Trophoblast cell (in vitro differentiated cells and primary cell): ENCODE data around the gene LAG3.

Experiments used
- DNase-seq, 2 donors: peaks; one replicate each; pipeline ENCODE4 v3.0.0-alpha.2; 2016
- H2AFZ ChIP-seq: 2 replicates; pipeline ENCODE4 v1.6.1; 2013; ENCODE audit warnings: low read length, moderate library complexity, mild to moderate bottlenecking; ENCODE audit not compliant: insufficient read depth, poor library complexity
- H2AK5ac ChIP-seq: 2 replicates; pipeline ENCODE4 v1.6.1; 2013; ENCODE audit warnings: mild to moderate bottlenecking, low read length
- H2BK120ac ChIP-seq: 2 replicates; pipeline ENCODE4 v1.6.1; 2013; ENCODE audit warnings: low read length, mild to moderate bottlenecking, moderate library complexity; ENCODE audit not compliant: insufficient read depth, poor library complexity
- H2BK12ac ChIP-seq: 2 replicates; pipeline ENCODE4 v1.6.1; 2013; ENCODE audit warnings: mild to moderate bottlenecking, low read length, moderate library complexity
- H2BK5ac ChIP-seq: 2 replicates; pipeline ENCODE4 v1.6.1; 2013; ENCODE audit warnings: low read length, low read depth, moderate library complexity, mild to moderate bottlenecking; ENCODE audit not compliant: poor library complexity
- H3K14ac ChIP-seq: 2 replicates; pipeline ENCODE4 v1.6.1; 2013; ENCODE audit warnings: mild to moderate bottlenecking, low read length
- H3K18ac ChIP-seq: 2 replicates; pipeline ENCODE4 v1.6.1; 2013; ENCODE audit warnings: mild to moderate bottlenecking, low read length
- H3K23ac ChIP-seq: 2 replicates; pipeline ENCODE4 v1.6.1; 2013; ENCODE audit warnings: low read length
- H3K27ac ChIP-seq: 2 replicates; pipeline ENCODE4 v1.5.1; 2013; ENCODE audit warnings: low read depth, mild to moderate bottlenecking, inconsistent platforms, low read length, moderate library complexity
- H3K27me3 ChIP-seq: 2 replicates; pipeline ENCODE4 v1.6.1; 2013; ENCODE audit warnings: inconsistent platforms, mild to moderate bottlenecking, low read length, moderate library complexity; ENCODE audit not compliant: insufficient read depth
- H3K36me3 ChIP-seq, 2 experiments: 1 replicate in 1 of 2; 2 replicates in 1 of 2; pipeline ENCODE4 v1.6.1; 2013; ENCODE audit warnings: low read length in 2 of 2, mild to moderate bottlenecking in 2 of 2, moderate library complexity in 1 of 2; ENCODE audit not compliant: insufficient read depth in 2 of 2, control insufficient read depth in 1 of 2
- H3K4ac ChIP-seq: 2 replicates; pipeline ENCODE4 v1.6.1; 2013; ENCODE audit warnings: low read depth, mild to moderate bottlenecking, low read length, moderate library complexity
- H3K4me1 ChIP-seq, 2 experiments: 1 replicate in 1 of 2; 2 replicates in 1 of 2; pipeline ENCODE4 v1.6.1; 2013; ENCODE audit warnings: low read length in 2 of 2, mild to moderate bottlenecking in 2 of 2, moderate library complexity in 1 of 2; ENCODE audit not compliant: insufficient read depth in 2 of 2, control insufficient read depth in 1 of 2
- H3K4me2 ChIP-seq: 2 replicates; pipeline ENCODE4 v1.6.1; 2013; ENCODE audit warnings: inconsistent platforms, mild to moderate bottlenecking, low read length, moderate library complexity
- H3K4me3 ChIP-seq: 2 replicates; pipeline ENCODE4 v1.5.1; 2013; ENCODE audit warnings: mild to moderate bottlenecking, low read depth, low read length, inconsistent platforms
- H3K79me1 ChIP-seq: one replicate; pipeline ENCODE4 v1.6.1; 2013; ENCODE audit warnings: low read length
- H3K79me2 ChIP-seq: 2 replicates; pipeline ENCODE4 v1.6.1; 2013; ENCODE audit warnings: low read length, mild to moderate bottlenecking; ENCODE audit not compliant: control insufficient read depth, insufficient read depth, poor library complexity
- H3K9ac ChIP-seq: 2 replicates; pipeline ENCODE4 v1.6.1; 2013; ENCODE audit warnings: mild to moderate bottlenecking, low read length
- H3K9me3 ChIP-seq: 2 replicates; pipeline ENCODE4 v1.6.1; 2013; ENCODE audit warnings: low read depth, mild to moderate bottlenecking, control low read depth, inconsistent platforms, low read length; ENCODE audit not compliant: insufficient read depth
- H4K12ac ChIP-seq: 2 replicates; pipeline ENCODE4 v1.6.1; 2013; ENCODE audit warnings: low read depth, mild to moderate bottlenecking, low read length, moderate library complexity
- H4K8ac ChIP-seq: 2 replicates; pipeline ENCODE4 v1.6.1; 2013; ENCODE audit warnings: low read depth, mild to moderate bottlenecking, low read length, moderate library complexity
- H4K91ac ChIP-seq: one replicate; pipeline ENCODE4 v1.6.1; 2013; ENCODE audit warnings: low read depth, mild to moderate bottlenecking, low read length, moderate library complexity
- WGBS: extraction: QIAGEN DNeasy Blood & Tissue Kit; methylation state at CpG from one replicate; pipeline ENCODE4 v1.1.7; 2013; ENCODE audit warnings: missing lambda C conversion rate; ENCODE audit not compliant: insufficient read length, insufficient coverage; ENCODE audit errors: extremely low coverage; 5-methylcytosine and 5-hydroxymethylcytosine counted together

LAG3 gene

DNA sequence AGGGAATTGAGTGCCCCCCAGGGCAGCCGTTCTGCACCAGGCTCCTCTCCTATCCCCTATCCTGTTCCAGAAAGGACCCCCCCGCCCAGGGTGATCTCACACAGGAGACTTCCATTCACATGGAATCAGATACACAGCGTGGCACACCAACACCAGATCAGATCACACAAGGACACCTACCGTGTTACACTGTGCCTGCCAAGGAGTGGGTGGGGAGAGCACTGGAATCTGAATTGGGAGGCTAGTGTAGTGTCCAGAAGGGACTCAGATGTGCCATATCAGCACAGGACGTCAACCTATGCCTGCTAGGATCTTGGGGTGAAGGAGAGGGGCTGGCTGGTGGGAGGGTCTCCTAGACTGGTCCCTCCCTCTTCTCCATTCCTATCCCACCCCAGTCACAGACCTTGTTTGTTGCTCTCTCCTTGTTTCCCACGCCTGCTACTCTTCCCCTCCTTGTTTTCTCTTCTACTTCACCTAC, 3.8 kb upstream of the LAG3 start:
- H3K27ac ChIP-seq: no peak overlapping the region
- no peak overlapping the region for H3K23ac ChIP-seq
- peak overlapping the region; percentile 10 for H3K4me3 ChIP-seq
- H4K91ac ChIP-seq: no peak overlapping the region
- H3K36me3 ChIP-seq: peaks cover 21 to 24% of the 10 kb centered on the region in 2 experiments
- whole genome bisulfite sequencing: no CpG with 5 or more reads among the region's 6 CpGs
- H3K18ac ChIP-seq: peak overlapping the region; percentile 22
- DNase-seq: no peak
- no peak overlapping the region for H3K14ac ChIP-seq
- peaks cover 18% of the 10 kb centered on the region for H3K79me2 ChIP-seq
- H2BK5ac ChIP-seq: no peak overlapping the region
- H3K4ac ChIP-seq: peak overlapping the region; percentile 2
- no peak overlapping the region for H2AK5ac ChIP-seq
- peaks cover 5% of the 10 kb centered on the region for H3K27me3 ChIP-seq
- no peak overlapping the region for H2AFZ ChIP-seq
- no peak overlapping the region for H3K9ac ChIP-seq
- peaks cover 28% of the 10 kb centered on the region for H3K79me1 ChIP-seq
- no peak overlapping the region for H2BK120ac ChIP-seq
- H3K4me2 ChIP-seq: peak overlapping the region; percentile 91
- H3K9me3 ChIP-seq: peaks cover 2% of the 10 kb centered on the region
- peaks cover 21 to 32% of the 10 kb centered on the region in 2 experiments for H3K4me1 ChIP-seq
- H4K8ac ChIP-seq: no peak overlapping the region
- H4K12ac ChIP-seq: no peak overlapping the region
- no peak overlapping the region for H2BK12ac ChIP-seq

DNA sequence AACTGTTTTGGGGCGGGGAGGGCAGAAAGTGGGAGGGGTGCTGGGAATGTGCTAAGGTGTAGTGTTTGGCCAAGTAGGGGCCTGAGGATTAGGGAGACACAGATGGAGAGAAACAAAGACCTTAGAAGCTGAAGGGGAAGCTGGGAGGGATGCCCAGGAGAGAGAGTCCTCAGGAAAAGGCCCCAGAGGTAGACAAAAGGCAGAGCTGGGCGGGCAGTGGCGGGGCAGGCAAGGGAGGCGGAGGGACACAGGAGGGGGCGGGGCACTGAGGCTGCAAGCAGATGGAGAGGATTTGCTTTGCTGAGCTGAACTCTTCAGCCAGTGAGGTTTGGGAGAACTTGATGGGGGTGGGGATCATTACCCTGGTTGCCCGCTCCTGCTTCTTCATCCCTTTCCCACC, 3.3 kb upstream of the LAG3 start:
- Histone ChIP-seq H2BK120ac (no peak overlapping the region), H3K9ac (no peak overlapping the region), H3K27me3 (peaks cover 10% of the 10 kb centered on the region), H2BK12ac (no peak overlapping the region), H4K91ac (no peak overlapping the region), H3K4me2 (peak overlapping the region; percentile 91), H3K79me1 (peaks cover 23% of the 10 kb centered on the region), H2AFZ (no peak overlapping the region), H3K9me3 (peaks cover 2% of the 10 kb centered on the region), H2AK5ac (no peak overlapping the region), H3K4me1 (peaks cover 19 to 26% of the 10 kb centered on the region in 2 experiments), H3K4me3 (no peak overlapping the region), H3K79me2 (peaks cover 18% of the 10 kb centered on the region), H2BK5ac (no peak overlapping the region), H3K23ac (no peak overlapping the region), H3K4ac (no peak overlapping the region), H4K12ac (no peak overlapping the region), H3K14ac (no peak overlapping the region), H3K18ac (no peak overlapping the region), H4K8ac (no peak overlapping the region), H3K36me3 (peaks cover 21 to 24% of the 10 kb centered on the region in 2 experiments), H3K27ac (no peak overlapping the region)
- DNase-seq: peak in 1 of 2 donors; percentile 18
- no CpG with 5 or more reads among the region's 6 CpGs for WGBS

DNA sequence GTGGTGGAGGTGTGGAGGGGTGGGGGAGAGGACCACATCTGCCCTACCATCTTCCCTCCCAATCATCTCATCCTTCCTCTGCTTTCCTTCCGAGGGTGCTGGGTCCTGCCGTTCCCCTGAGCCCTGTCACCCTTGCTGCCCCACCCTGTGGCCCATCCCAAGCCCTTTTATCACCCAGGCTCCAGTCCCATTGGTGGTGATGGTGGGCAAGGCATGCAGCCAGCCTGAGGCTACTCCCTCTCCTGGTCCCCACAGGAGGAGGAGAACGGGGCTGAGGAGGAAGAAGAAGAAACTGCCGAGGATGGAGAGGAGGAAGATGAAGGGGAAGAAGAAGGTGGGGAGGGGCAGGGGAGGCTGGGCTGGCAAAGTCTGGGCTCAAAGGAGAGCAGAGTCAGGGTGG, 2.7 kb upstream of the LAG3 start:
- Histone ChIP-seq H3K4me1 (peaks cover 19 to 26% of the 10 kb centered on the region in 2 experiments), H3K79me2 (peaks cover 18% of the 10 kb centered on the region), H3K4me2 (no peak overlapping the region), H3K79me1 (peaks cover 19% of the 10 kb centered on the region), H2AFZ (no peak overlapping the region), H2BK12ac (no peak overlapping the region), H3K36me3 (peaks cover 21 to 24% of the 10 kb centered on the region in 2 experiments), H2AK5ac (no peak overlapping the region), H3K9ac (no peak overlapping the region), H3K4ac (no peak overlapping the region), H3K27me3 (peaks cover 16% of the 10 kb centered on the region), H3K27ac (no peak overlapping the region), H4K8ac (no peak overlapping the region), H3K4me3 (no peak overlapping the region), H2BK5ac (no peak overlapping the region), H4K91ac (no peak overlapping the region), H2BK120ac (no peak overlapping the region), H3K14ac (no peak overlapping the region), H3K23ac (no peak overlapping the region), H3K9me3 (peaks cover 2% of the 10 kb centered on the region), H4K12ac (no peak overlapping the region), H3K18ac (no peak overlapping the region)
- 100% methylated on average over 2 of the region's 4 CpGs for WGBS
- DNase-seq: no peak

DNA sequence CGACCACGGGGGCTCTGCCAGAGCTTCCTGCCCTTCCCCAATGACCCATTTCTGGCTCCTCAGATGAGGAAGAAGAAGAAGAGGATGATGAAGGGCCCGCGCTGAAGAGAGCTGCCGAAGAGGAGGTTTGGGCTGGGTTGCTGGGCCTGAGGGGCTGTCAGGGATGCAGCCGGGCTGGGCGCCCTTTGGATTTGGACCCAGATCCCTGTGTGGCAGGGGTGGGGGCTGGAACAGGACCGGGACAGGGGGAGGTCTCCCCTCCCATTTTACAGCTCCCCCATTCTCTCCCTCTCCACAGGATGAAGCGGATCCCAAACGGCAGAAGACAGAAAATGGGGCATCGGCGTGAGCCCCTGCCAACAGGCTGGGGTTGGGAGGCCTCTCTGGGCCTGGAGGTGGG, 2.2 kb upstream of the LAG3 start:
- no CpG with 5 or more reads among the region's 12 CpGs for WGBS
- no peak for DNase-seq
- Histone ChIP-seq H3K4me2 (no peak overlapping the region), H3K4me3 (no peak overlapping the region), H3K79me1 (peaks cover 17% of the 10 kb centered on the region), H3K18ac (no peak overlapping the region), H2BK5ac (no peak overlapping the region), H3K23ac (no peak overlapping the region), H4K12ac (no peak overlapping the region), H3K36me3 (peaks cover 24 to 25% of the 10 kb centered on the region in 2 experiments), H3K14ac (no peak overlapping the region), H3K4me1 (peaks cover 17 to 24% of the 10 kb centered on the region in 2 experiments), H3K9ac (no peak overlapping the region), H2AK5ac (no peak overlapping the region), H3K27ac (no peak overlapping the region), H3K4ac (no peak overlapping the region), H3K27me3 (peaks cover 16% of the 10 kb centered on the region), H4K91ac (no peak overlapping the region), H2BK12ac (no peak overlapping the region), H3K9me3 (peaks cover 2% of the 10 kb centered on the region), H2AFZ (no peak overlapping the region), H4K8ac (no peak overlapping the region), H2BK120ac (no peak overlapping the region), H3K79me2 (peaks cover 18% of the 10 kb centered on the region)
